GM18520 (cell line): ENCODE data around the gene TYR.
"Not testable (repeated sequence)": the region's sequence is repeated elsewhere in the genome, so short reads cannot be mapped to it uniquely, and the experiment has no call there.

Source experiments
- ATAC-seq: cut with Tn5 transposase; IDR thresholded peaks from one replicate; pipeline ENCODE4 v1.9.1; 2021; ENCODE audit not compliant: unreplicated experiment

The TYR gene

DNA sequence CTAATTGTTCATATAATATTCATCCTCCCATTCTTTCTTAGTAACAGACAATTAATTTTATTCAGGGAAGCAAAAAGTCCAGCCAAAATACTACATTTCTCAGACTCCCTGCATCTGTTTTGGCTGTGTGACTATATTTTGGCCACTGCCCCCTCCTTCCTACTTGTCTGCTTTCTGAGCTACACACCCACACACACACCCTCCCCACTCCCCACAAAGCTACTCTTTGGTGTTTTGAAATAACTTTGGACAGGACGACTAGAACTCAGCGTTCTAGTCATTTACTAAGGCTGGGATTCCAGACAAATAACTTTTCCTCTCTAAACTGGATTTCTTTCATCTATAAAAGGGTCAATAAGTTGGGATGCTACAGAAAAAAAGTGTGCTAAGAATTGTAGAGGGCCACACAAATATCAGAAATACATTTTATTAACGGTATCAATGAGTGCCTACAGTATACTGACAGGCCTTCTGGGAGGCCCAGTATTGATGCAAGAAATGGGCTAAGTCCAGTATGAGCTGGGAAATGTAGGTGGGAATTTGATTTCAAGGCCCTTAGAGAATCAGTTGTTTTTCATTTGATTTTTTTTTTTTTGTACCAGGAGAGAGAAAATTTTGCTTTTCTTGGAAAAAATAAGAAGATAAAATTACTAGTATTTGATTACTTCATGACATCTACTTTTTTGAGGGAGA lies 165.4 kb downstream of the TYR start:
- ATAC-seq = not testable (repeated sequence)
